IMR-90 (cell line): ENCODE results near the gene CTBP1. TPM values are rescaled to one million over a fixed set of nuclear protein-coding genes. Genes with fewer than 3 reads are reported as not detected.

Source experiments
- ATAC-seq: fragments of 200-7000 bp; cut with Tn5 transposase; 2 replicates; pipeline ENCODE4 v1.9.1; 2020; ENCODE audit warnings: low read depth, mild to moderate bottlenecking, moderate library complexity
- BruUV-seq: library from RNA; stranded (reverse); fragments of 400-500 nt; replicated peaks from 2 replicates; lab custom pipeline; 2021; lab: Mats Ljungman, UMichigan
- CTCF ChIA-PET: fragments of 300-600 bp; formaldehyde crosslinking; extraction: SDS; loops from one replicate; lab custom pipeline; 2021; ENCODE audit warnings: antibody characterized with exemption; lab: Yijun Ruan, JAX
- POLR2A ChIA-PET: fragments of 300-600 bp; sonication (Branson Sonifier 250); formaldehyde crosslinking; loops from one replicate; lab custom pipeline; 2022; ENCODE audit warnings: antibody characterized with exemption; ENCODE audit not compliant: unreplicated experiment; lab: Charles Lee
- DNase-seq: peaks from one replicate; pipeline ENCODE4 v3.0.0; 2013
- H2AFZ ChIP-seq: replicated peaks from 2 replicates; pipeline ENCODE3; 2013; ENCODE audit warnings: low read length, mild to moderate bottlenecking; ENCODE audit not compliant: poor library complexity
- H2AK5ac ChIP-seq: 2 replicates; pipeline ENCODE4 v1.6.1; 2013; ENCODE audit warnings: low read depth, low read length, inconsistent platforms
- H2AK9ac ChIP-seq: replicated peaks from 2 replicates; pipeline ENCODE3; 2013; ENCODE audit warnings: mild to moderate bottlenecking, low read depth, low read length, moderate library complexity; ENCODE audit not compliant: poor library complexity
- H2BK120ac ChIP-seq: 2 replicates; pipeline ENCODE4 v1.6.1; 2013; ENCODE audit warnings: low read depth, low read length, inconsistent platforms
- H2BK15ac ChIP-seq: 3 replicates; pipeline ENCODE4 v1.6.1; 2013; ENCODE audit warnings: low read depth, low read length, inconsistent platforms
- H2BK20ac ChIP-seq: 2 replicates; pipeline ENCODE4 v1.6.1; 2013; ENCODE audit warnings: low read depth, mild to moderate bottlenecking, inconsistent platforms, low read length, moderate library complexity
- H2BK5ac ChIP-seq: 2 replicates; pipeline ENCODE4 v1.6.1; 2013; ENCODE audit warnings: mild to moderate bottlenecking, low read depth, low read length, inconsistent platforms; ENCODE audit not compliant: poor library complexity, severe bottlenecking
- H3K14ac ChIP-seq: replicated peaks from 2 replicates; pipeline ENCODE4 v1.6.1; 2013; ENCODE audit warnings: low read depth, low read length, inconsistent platforms
- H3K18ac ChIP-seq: 2 replicates; pipeline ENCODE4 v1.6.1; 2013; ENCODE audit warnings: low read depth, low read length, control low read depth
- H3K23ac ChIP-seq: 2 replicates; pipeline ENCODE4 v1.6.1; 2013; ENCODE audit warnings: low read depth, low read length, inconsistent platforms
- H3K27ac ChIP-seq: 2 replicates; pipeline ENCODE4 v1.5.1; 2013; ENCODE audit warnings: mild to moderate bottlenecking, control low read depth, low read length; ENCODE audit not compliant: insufficient read depth
- H3K27me3 ChIP-seq: 2 replicates; pipeline ENCODE4 v1.6.1; 2013; ENCODE audit warnings: low read length; ENCODE audit not compliant: control insufficient read depth, insufficient read depth
- H3K36me3 ChIP-seq: 2 replicates; pipeline ENCODE4 v1.6.1; 2013; ENCODE audit warnings: low read length, mixed read lengths; ENCODE audit not compliant: control insufficient read depth, insufficient read depth
- H3K4ac ChIP-seq: 2 replicates; pipeline ENCODE4 v1.6.1; 2013; ENCODE audit warnings: low read depth, low read length, inconsistent platforms
- H3K4me1 ChIP-seq: 2 replicates; pipeline ENCODE4 v1.6.1; 2013; ENCODE audit warnings: low read length, mixed read lengths; ENCODE audit not compliant: control insufficient read depth, insufficient read depth
- H3K4me2 ChIP-seq: 2 replicates; pipeline ENCODE4 v1.6.1; 2013; ENCODE audit warnings: low read depth, mild to moderate bottlenecking, control low read depth, low read length, moderate library complexity
- H3K4me3 ChIP-seq: 2 replicates; pipeline ENCODE4 v1.5.1; 2013; ENCODE audit warnings: low read depth, mild to moderate bottlenecking, control low read depth, low read length, moderate library complexity; ENCODE audit not compliant: insufficient read depth
- H3K56ac ChIP-seq: 2 replicates; pipeline ENCODE4 v1.6.1; 2013; ENCODE audit warnings: low read length, inconsistent platforms; ENCODE audit not compliant: insufficient read depth; ENCODE audit errors: extremely low read depth
- H3K79me1 ChIP-seq, 2 experiments: 2 replicates each; pipeline ENCODE4 v1.6.1; 2013; ENCODE audit warnings: low read length in 2 of 2, inconsistent platforms in 1 of 2, low read depth in 1 of 2
- H3K9ac ChIP-seq: 2 replicates; pipeline ENCODE4 v1.6.1; 2013; ENCODE audit warnings: low read depth, low read length, control low read depth
- H3K9me1 ChIP-seq: 2 replicates; pipeline ENCODE4 v1.6.1; 2013; ENCODE audit warnings: low read length, inconsistent platforms; ENCODE audit not compliant: insufficient read depth
- H3K9me3 ChIP-seq: 2 replicates; pipeline ENCODE4 v1.6.1; 2013; ENCODE audit warnings: low read length; ENCODE audit not compliant: control insufficient read depth, insufficient read depth
- H4K20me1 ChIP-seq: 2 replicates; pipeline ENCODE4 v1.6.1; 2013; ENCODE audit warnings: low read length, inconsistent platforms; ENCODE audit not compliant: insufficient read depth
- H4K5ac ChIP-seq: 2 replicates; pipeline ENCODE4 v1.6.1; 2013; ENCODE audit warnings: mild to moderate bottlenecking, low read depth, low read length, control low read depth
- H4K8ac ChIP-seq, 2 experiments: 2 replicates each; pipeline ENCODE4 v1.6.1; 2013; ENCODE audit warnings: low read depth in 2 of 2, low read length in 2 of 2, control low read depth in 1 of 2, inconsistent platforms in 1 of 2
- H4K91ac ChIP-seq: 2 replicates; pipeline ENCODE4 v1.6.1; 2013; ENCODE audit warnings: low read depth, low read length, inconsistent platforms; ENCODE audit not compliant: insufficient read depth
- CTCF ChIP-seq: conservative IDR thresholded peaks from 2 replicates; pipeline ENCODE4 v1.5.1; 2012; ENCODE audit warnings: mild to moderate bottlenecking, low read depth, low read length, improper control_type of control experiment
- ELK1 ChIP-seq: fragments of 150-350 bp; IDR thresholded peaks from 2 replicates; pipeline ENCODE4 v1.6.1; 2016; ENCODE audit warnings: low read depth, mild to moderate bottlenecking, low read length, moderate library complexity, borderline replicate concordance
- MXI1 ChIP-seq: IDR thresholded peaks from 2 replicates; pipeline ENCODE4 v1.6.1; 2012; ENCODE audit warnings: low read depth, mild to moderate bottlenecking, low read length, moderate library complexity, borderline replicate concordance
- POLR2A ChIP-seq: IDR thresholded peaks from 2 replicates; pipeline ENCODE4 v1.6.1; 2012; ENCODE audit warnings: mild to moderate bottlenecking, low read depth, low read length
- RAD21 ChIP-seq: IDR thresholded peaks from 2 replicates; pipeline ENCODE4 v1.6.1; 2012; ENCODE audit warnings: low read length, improper control_type of control experiment
- RCOR1 ChIP-seq: IDR thresholded peaks from 2 replicates; pipeline ENCODE4 v1.6.1; 2012; ENCODE audit warnings: mild to moderate bottlenecking, low read length, improper control_type of control experiment; ENCODE audit not compliant: insufficient replicate concordance
- RFX5 ChIP-seq: IDR thresholded peaks from 2 replicates; pipeline ENCODE4 v1.8.0; 2012; ENCODE audit warnings: low read depth, mild to moderate bottlenecking, low read length, moderate library complexity
- USF2 ChIP-seq: fragments of 150-350 bp; IDR thresholded peaks from 2 replicates; pipeline ENCODE4 v1.6.1; 2017; ENCODE audit warnings: mild to moderate bottlenecking, antibody characterized with exemption, low read length, low read depth
- WGBS, 2 experiments: methylation state at CpG; one replicate each; pipeline versions ENCODE4 v1.1.5 to v1.1.7; 2013; ENCODE audit warnings: missing lambda C conversion rate in 2 of 2; ENCODE audit not compliant: insufficient read length in 1 of 2; ENCODE audit errors: extremely low coverage in 2 of 2; 5-methylcytosine and 5-hydroxymethylcytosine counted together
- dilution Hi-C: fragments of 300-500 bp; cut with HindIII; formaldehyde crosslinking; loops from one replicate; pipeline ENCODE4 v1.14.3; 2018; ENCODE audit warnings: low sequenced_read_pairs; ENCODE audit not compliant: unreplicated experiment
- in situ Hi-C: fragments of 300-500 bp; cut with MboI; formaldehyde crosslinking; loops from 3 replicates; pipeline ENCODE4 v1.14.3; 2019; ENCODE audit warnings: low sequenced_read_pairs, inconsistent platforms, mixed read lengths
- intact Hi-C: fragments of 100-400 bp; cut with micrococcal nuclease; formaldehyde crosslinking; loops from 2 replicates; pipeline ENCODE4 v1.10.0; 2022
- polyA plus RNA-seq, 3 experiments: library from polyadenylated mRNA; depleted of rRNA; stranded (reverse); fragments of >200 nt; gene quantifications; 2 replicates each; pipeline ENCODE4 v1.2.3, GENCODE V29; 2012; ENCODE audit warnings: low replicate concordance in 1 of 3
- total RNA-seq: library from RNA; depleted of rRNA; stranded (reverse); fragments of >200 nt; gene quantifications from 2 replicates; pipeline ENCODE4 v1.2.3, GENCODE V29; 2012

Gene CTBP1
- total and polyA plus RNA-seq, 2 of the 4 experiments (the other 2 are of a cell fraction): 147 to 212 TPM

- H3K18ac ChIP-seq: no peak overlapping the region
- no peaks in the 10 kb centered on the region; a peak in 1 of 4 replicates for H3K79me1 ChIP-seq
- peaks cover 19% of the 10 kb centered on the region for H3K9me3 ChIP-seq
- H4K91ac ChIP-seq: no peak overlapping the region
- no peak overlapping the region for H2BK15ac ChIP-seq
- no peaks in the 10 kb centered on the region for H3K36me3 ChIP-seq
- H3K27me3 ChIP-seq: no peaks in the 10 kb centered on the region
- H2BK5ac ChIP-seq: no peak overlapping the region
- no peak overlapping the region for H4K5ac ChIP-seq
- H3K4me3 ChIP-seq: no peak overlapping the region
- POLR2A ChIA-PET: no interaction called here
- dilution Hi-C loops (no loop called here), intact Hi-C loops (no loop called here), in situ Hi-C loops (no loop called here)
- H2BK120ac ChIP-seq: no peak overlapping the region
- H4K8ac ChIP-seq: no peak overlapping the region
- no peaks in the 10 kb centered on the region for H4K20me1 ChIP-seq
- TF ChIP-seq RCOR1 (no peak), RFX5 (no peak), USF2 (no peak), ELK1 (no peak), POLR2A (no peak), RAD21 (no peak), MXI1 (no peak), CTCF (no peak)
- H3K14ac ChIP-seq: no peak overlapping the region
- DNase-seq (no peak), ATAC-seq (no peak)
- no peak overlapping the region for H2AFZ ChIP-seq
- H2BK20ac ChIP-seq: no peak overlapping the region
- H2AK9ac ChIP-seq: no peak overlapping the region
- H2AK5ac ChIP-seq: no peak overlapping the region
- no peak overlapping the region for H3K4me2 ChIP-seq
- H3K23ac ChIP-seq: no peak overlapping the region
- no peak overlapping the region for H3K56ac ChIP-seq
- no peaks in the 10 kb centered on the region for H3K9me1 ChIP-seq
- H3K4me1 ChIP-seq: no peaks in the 10 kb centered on the region
- no peak overlapping the region for H3K9ac ChIP-seq
- no peak overlapping the region for H3K4ac ChIP-seq
- CTCF ChIA-PET: interaction anchor here (1.1 kb wide), 1 partner anchor 10 kb away, joined by 3 read pairs; no protein-coding TSS in a partner anchor
- H3K27ac ChIP-seq: no peak overlapping the region
- no TSS peak for BruUV-seq
- WGBS, 2 experiments: no CpG with 5 or more reads among the region's 2 CpGs
Observed at GRCh38 chr4:1258457-1258856, 9.5 kb upstream of the CTBP1 start.
